Uterus (tissue), 4 donors: ENCODE data around the gene FXR1. TPM values are rescaled to one million over a fixed set of nuclear protein-coding genes. Genes with fewer than 3 reads are reported as not detected.

Source experiments
- DNase-seq, 2 donors: peaks; one replicate each; pipeline ENCODE4 v3.0.0-alpha.2; 2019 to 2020
- H3K27ac ChIP-seq, 2 donors: fragments of 200-600 bp; sonication (generic); 1 replicate in 1 of 2; 2 replicates in 1 of 2; pipeline ENCODE4 v1.5.1; 2016 to 2018
- H3K27me3 ChIP-seq, 2 donors: fragments of 200-600 bp; sonication (generic); one replicate each; pipeline ENCODE4 v1.5.1; 2018 to 2019; ENCODE audit warnings: control low read depth in 1 of 2
- H3K36me3 ChIP-seq, 2 donors: fragments of 200-600 bp; sonication (generic); one replicate each; pipeline ENCODE4 v1.5.1; 2019; ENCODE audit warnings: control low read depth in 1 of 2
- H3K4me1 ChIP-seq, 2 donors: fragments of 200-600 bp; sonication (generic); one replicate each; pipeline ENCODE4 v1.5.1; 2018 to 2019; ENCODE audit warnings: control low read depth in 1 of 2
- H3K4me3 ChIP-seq, 2 donors: fragments of 200-600 bp; sonication (generic); 1 replicate in 1 of 2; 2 replicates in 1 of 2; pipeline ENCODE4 v1.5.1; 2018 to 2019; ENCODE audit warnings: mild to moderate bottlenecking in 1 of 2
- H3K9me3 ChIP-seq, 2 donors: fragments of 200-600 bp; sonication (generic); one replicate each; pipeline ENCODE4 v1.5.1; 2019; ENCODE audit warnings: control low read depth in 1 of 2
- CTCF ChIP-seq, 4 experiments: fragments of 200-600 bp in 2 of 4; fragments of 450-650 bp in 2 of 4; sonication (generic) in 2 of 4; IDR thresholded peaks; one replicate each; pipeline ENCODE4 v1.5.1; 2016 to 2019; ENCODE audit warnings: antibody characterized with exemption in 4 of 4, mild to moderate bottlenecking in 2 of 4, moderate library complexity in 1 of 4
- POLR2A ChIP-seq, 2 donors: fragments of 450-650 bp; IDR thresholded peaks; one replicate each; pipeline ENCODE4 v1.6.1; 2016; ENCODE audit warnings: antibody characterized with exemption in 2 of 2, mild to moderate bottlenecking in 1 of 2, moderate library complexity in 1 of 2
- intact Hi-C: fragments of 100-400 bp; cut with DNase I; formaldehyde crosslinking; loops from one replicate; pipeline ENCODE4 v1.15.1; 2023; ENCODE audit warnings: low total_unique reads
- total RNA-seq, 4 donors: library from RNA; depleted of rRNA in 3 of 4; stranded (reverse); fragments of >200 nt in 3 of 4; gene quantifications; one replicate each; pipeline versions ENCODE4 v1.1.0 to v1.2.4, GENCODE V29; 2014 to 2023
- donor health status: DM: yes; HTN: yes; CAD: no.

Gene FXR1
- total RNA-seq, 4 donors from 2014 or later: 84.5 to 236 (median 108) TPM

- no peaks in the 10 kb centered on the region for H3K4me1 ChIP-seq
- intact Hi-C loops: no loop called here
- DNase-seq: no peak
Measured at GRCh38 chr3:180881065-180881801, 31.2 kb upstream of the FXR1 start.

DNA sequence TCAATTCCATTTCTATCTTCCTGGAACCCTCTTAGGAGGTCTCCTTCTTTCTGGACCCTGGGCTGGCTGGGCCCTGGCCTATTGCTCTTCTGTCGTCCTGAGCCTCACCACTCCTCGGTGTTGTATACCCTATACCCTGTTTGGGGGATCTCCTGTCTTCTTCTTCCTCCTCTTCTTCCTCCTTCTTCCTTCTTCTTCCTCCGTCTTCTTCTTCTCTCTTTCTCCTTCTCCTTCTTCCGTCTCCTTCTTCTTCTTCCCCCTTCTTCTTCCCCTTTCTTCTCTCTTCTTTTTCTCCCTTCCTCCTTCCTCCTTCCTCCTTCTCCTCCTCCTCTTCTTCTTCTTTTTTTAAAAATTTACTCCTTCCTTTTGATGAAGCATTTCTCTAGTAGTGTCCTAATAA is 30.4 kb upstream of the FXR1 start:
- Histone ChIP-seq H3K4me1 (no peaks in the 10 kb centered on the region), H3K27me3 (no peaks in the 10 kb centered on the region), H3K9me3 (no peaks in the 10 kb centered on the region), H3K27ac (no peak overlapping the region), H3K4me3 (no peak overlapping the region), H3K36me3 (no peaks in the 10 kb centered on the region)
- DNase-seq: no peak
- no peak for TF ChIP-seq POLR2A (IDR thresholded peaks at IDR 0.05)
- no peak for TF ChIP-seq CTCF (IDR thresholded peaks at IDR 0.05)
- intact Hi-C loops: no loop called here

More at GRCh38 chr3:180881065-180881801, 31.2 kb upstream of the FXR1 start:
- Histone ChIP-seq H3K27ac (no peak overlapping the region), H3K4me3 (no peak overlapping the region), H3K27me3 (no peaks in the 10 kb centered on the region), H3K9me3 (no peaks in the 10 kb centered on the region), H3K36me3 (no peaks in the 10 kb centered on the region)
- TF ChIP-seq POLR2A (IDR thresholded peaks at IDR 0.05): no peak

- H3K27me3 ChIP-seq: no peaks in the 10 kb centered on the region
- H3K4me3 ChIP-seq: no peak overlapping the region
- H3K9me3 ChIP-seq: peaks cover 0 to 10% of the 10 kb centered on the region in 2 donors
Measured at GRCh38 chr3:180888992-180889560, 23.4 kb upstream of the FXR1 start.

GRCh38 chr3:180898572-180898971 is 13.9 kb upstream of the FXR1 start:
- H3K27me3 ChIP-seq: no peaks in the 10 kb centered on the region
- no peak for DNase-seq
- H3K27ac ChIP-seq: no peak overlapping the region
- no peak overlapping the region for H3K4me3 ChIP-seq
- H3K4me1 ChIP-seq: no peaks in the 10 kb centered on the region
- no peaks in the 10 kb centered on the region for H3K9me3 ChIP-seq
- TF ChIP-seq CTCF (IDR thresholded peaks at IDR 0.05) (no peak), POLR2A (IDR thresholded peaks at IDR 0.05) (no peak)
- intact Hi-C loops: no loop called here
- no peaks in the 10 kb centered on the region for H3K36me3 ChIP-seq

More at GRCh38 chr3:180888992-180889560, 23.4 kb upstream of the FXR1 start:
- no peaks in the 10 kb centered on the region for H3K4me1 ChIP-seq
- TF ChIP-seq POLR2A (IDR thresholded peaks at IDR 0.05) (no peak), CTCF (IDR thresholded peaks at IDR 0.05) (no peak)
- intact Hi-C loops: no loop called here
- no peaks in the 10 kb centered on the region for H3K36me3 ChIP-seq
- no peak for DNase-seq
- no peak overlapping the region for H3K27ac ChIP-seq

DNA sequence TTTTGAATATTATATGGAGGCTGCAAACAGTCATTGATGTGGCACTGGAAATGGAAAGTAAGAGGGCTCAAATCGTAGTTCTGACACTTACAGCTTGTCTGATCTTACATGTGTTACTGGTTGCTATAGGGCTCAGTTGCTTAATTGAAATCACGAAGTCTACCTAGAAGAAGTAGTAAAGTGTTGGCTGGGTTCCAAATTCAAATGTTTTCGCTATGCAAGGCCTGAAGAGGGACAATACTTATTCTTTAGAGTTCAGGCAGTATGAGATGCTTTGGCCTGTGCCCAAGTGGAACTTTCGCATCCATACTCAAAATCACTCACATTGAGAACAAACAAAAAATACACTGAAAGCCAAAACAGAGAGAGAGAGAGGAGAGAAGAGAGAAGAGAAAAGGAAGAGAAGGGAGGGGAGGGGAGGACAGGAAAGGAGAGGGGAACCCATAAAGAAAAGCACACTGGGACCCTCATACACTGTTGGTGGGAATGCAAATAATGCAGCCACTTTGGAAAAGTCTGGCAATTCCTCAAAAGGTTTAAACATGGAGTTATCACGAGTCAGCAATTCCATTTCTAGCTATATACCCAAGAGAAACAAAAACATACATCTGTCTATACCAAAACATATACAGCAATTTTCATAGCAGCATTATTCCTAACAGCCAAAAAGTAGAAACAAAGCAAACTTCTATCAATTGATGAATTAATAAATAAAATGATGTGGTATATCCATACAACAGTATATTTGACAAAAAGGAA is 2.9 kb upstream of the FXR1 start:
- H3K36me3 ChIP-seq: no peaks in the 10 kb centered on the region
- intact Hi-C loops: no loop called here
- TF ChIP-seq CTCF (IDR thresholded peaks at IDR 0.05) (no peak), POLR2A (IDR thresholded peaks at IDR 0.05) (no peak)
- no peak overlapping the region for H3K4me3 ChIP-seq
- no peak for DNase-seq
- no peaks in the 10 kb centered on the region for H3K9me3 ChIP-seq
- no peak overlapping the region for H3K27ac ChIP-seq
- peaks cover 0 to 5% of the 10 kb centered on the region in 2 donors for H3K4me1 ChIP-seq
- H3K27me3 ChIP-seq: no peaks in the 10 kb centered on the region
